SK-N-SH treated with all-trans-retinoic acid at 6 μM for 48 hours (cell line): ENCODE data around the gene IP6K3.

ENCODE experiments used
- ATAC-seq: fragments of 200-7000 bp; cut with Tn5 transposase; 3 replicates; pipeline ENCODE4 v1.9.1; 2020; ENCODE audit warnings: mild to moderate bottlenecking, moderate library complexity
- ARNTL ChIP-seq: fragments of 450-650 bp; formaldehyde crosslinking; IDR thresholded peaks from 2 replicates; pipeline ENCODE4 v1.5.0; 2020; ENCODE audit warnings: low read depth, mild to moderate bottlenecking, moderate library complexity, borderline replicate concordance
- CSDC2 ChIP-seq: fragments of 250-450 bp; sonication (Bioruptor Pico); IDR thresholded peaks from 2 replicates; pipeline ENCODE4 v1.5.0; 2020; ENCODE audit warnings: mild to moderate bottlenecking, moderate library complexity
- ESRRG ChIP-seq: fragments of 250-450 bp; sonication (Bioruptor Pico); IDR thresholded peaks from 2 replicates; pipeline ENCODE4 v1.6.1; 2021; ENCODE audit warnings: mild to moderate bottlenecking
- GLIS3 ChIP-seq: fragments of 250-450 bp; sonication (Bioruptor Pico); IDR thresholded peaks from 2 replicates; pipeline ENCODE4 v1.5.0; 2020; ENCODE audit warnings: mild to moderate bottlenecking, moderate library complexity
- ISL1 ChIP-seq: fragments of 250-450 bp; sonication (Bioruptor Pico); IDR thresholded peaks from 2 replicates; pipeline ENCODE4 v2.1.2; 2022; ENCODE audit warnings: mild to moderate bottlenecking, moderate library complexity
- OSR1 ChIP-seq: fragments of 250-450 bp; sonication (Bioruptor Pico); IDR thresholded peaks from 2 replicates; pipeline ENCODE4 v1.8.0; 2022; ENCODE audit warnings: moderate library complexity, mild to moderate bottlenecking, inconsistent platforms
- PPARA ChIP-seq: fragments of 250-450 bp; sonication (Bioruptor Pico); IDR thresholded peaks from 2 replicates; pipeline ENCODE4 v1.5.0; 2020; ENCODE audit warnings: mild to moderate bottlenecking, borderline replicate concordance
- RARB ChIP-seq: fragments of 250-450 bp; sonication (Bioruptor Pico); IDR thresholded peaks from 2 replicates; pipeline ENCODE4 v1.8.0; 2021; ENCODE audit warnings: mild to moderate bottlenecking, moderate library complexity
- TCF4 ChIP-seq: fragments of 250-450 bp; sonication (Bioruptor Pico); IDR thresholded peaks from 2 replicates; pipeline ENCODE4 v1.8.0; 2021; ENCODE audit warnings: mild to moderate bottlenecking, moderate library complexity, borderline replicate concordance
- TOX ChIP-seq: fragments of 250-450 bp; sonication (Bioruptor Pico); IDR thresholded peaks from 2 replicates; pipeline ENCODE4 v1.8.0; 2021; ENCODE audit warnings: mild to moderate bottlenecking, moderate library complexity, borderline replicate concordance
- ZC3H10 ChIP-seq: fragments of 250-450 bp; sonication (Bioruptor Pico); IDR thresholded peaks from 2 replicates; pipeline ENCODE4 v1.5.1; 2021; ENCODE audit warnings: mild to moderate bottlenecking, moderate library complexity
- ZFP3 ChIP-seq: fragments of 250-450 bp; sonication (Bioruptor Pico); IDR thresholded peaks from 2 replicates; pipeline ENCODE4 v1.5.0; 2020; ENCODE audit warnings: mild to moderate bottlenecking, moderate library complexity
- ZFP30 ChIP-seq: fragments of 450-650 bp; formaldehyde crosslinking; IDR thresholded peaks from 2 replicates; pipeline ENCODE4 v1.5.0; 2022; ENCODE audit warnings: mild to moderate bottlenecking, moderate library complexity
- ZNF565 ChIP-seq: fragments of 450-650 bp; formaldehyde crosslinking; conservative IDR thresholded peaks from 2 replicates; pipeline ENCODE4 v1.5.0; 2020; ENCODE audit warnings: low read depth, mild to moderate bottlenecking, moderate library complexity
- ZNF70 ChIP-seq: fragments of 450-650 bp; formaldehyde crosslinking; IDR thresholded peaks from 2 replicates; pipeline ENCODE4 v1.5.0; 2020; ENCODE audit warnings: mild to moderate bottlenecking, moderate library complexity
- ZNF8 ChIP-seq: fragments of 450-650 bp; formaldehyde crosslinking; IDR thresholded peaks from 2 replicates; pipeline ENCODE4 v1.5.0; 2020; ENCODE audit warnings: mild to moderate bottlenecking, moderate library complexity
- TF ChIP-seq, protein P1 (sequence below): fragments of 250-450 bp; sonication (Bioruptor Pico); IDR thresholded peaks from 2 replicates; pipeline ENCODE4 v1.5.1; 2021; ENCODE audit warnings: mild to moderate bottlenecking, moderate library complexity
- TF ChIP-seq, protein P2 (sequence below): fragments of 250-450 bp; sonication (Bioruptor Pico); IDR thresholded peaks from 2 replicates; pipeline ENCODE4 v1.5.1; 2020; ENCODE audit warnings: low read depth, mild to moderate bottlenecking, moderate library complexity
- TF ChIP-seq, protein P3 (sequence below): fragments of 250-450 bp; sonication (Bioruptor Pico); IDR thresholded peaks from 2 replicates; pipeline ENCODE4 v1.8.0; 2021; ENCODE audit warnings: low read depth, mild to moderate bottlenecking, moderate library complexity, borderline replicate concordance
- TF ChIP-seq, protein P4 (sequence below): fragments of 250-450 bp; sonication (Bioruptor Pico); IDR thresholded peaks from 2 replicates; pipeline ENCODE4 v1.5.0; 2020; ENCODE audit warnings: mild to moderate bottlenecking, moderate library complexity

The IP6K3 gene

DNA sequence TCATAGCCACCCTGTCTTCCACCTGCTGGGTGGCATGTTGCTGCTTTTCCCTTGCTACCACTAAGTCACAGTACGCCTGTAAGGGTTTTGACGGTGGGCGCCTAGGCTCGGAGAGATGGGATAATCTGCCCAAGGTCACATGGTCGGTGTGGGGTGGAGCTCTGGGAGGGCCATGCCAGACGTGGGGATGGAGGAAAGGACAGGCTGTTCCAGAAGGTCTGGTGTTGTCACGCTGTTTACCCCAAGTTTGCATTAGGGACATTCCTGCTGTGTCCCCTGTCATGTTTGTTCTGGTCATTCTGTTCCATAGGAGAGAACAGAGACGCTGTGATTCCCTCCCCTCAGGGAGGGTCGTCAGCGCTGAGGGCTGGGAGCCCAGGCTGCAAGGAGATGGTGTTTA, 16.1 kb downstream of the IP6K3 start:
- no peak for ATAC-seq
- TF ChIP-seq, protein P1, sequence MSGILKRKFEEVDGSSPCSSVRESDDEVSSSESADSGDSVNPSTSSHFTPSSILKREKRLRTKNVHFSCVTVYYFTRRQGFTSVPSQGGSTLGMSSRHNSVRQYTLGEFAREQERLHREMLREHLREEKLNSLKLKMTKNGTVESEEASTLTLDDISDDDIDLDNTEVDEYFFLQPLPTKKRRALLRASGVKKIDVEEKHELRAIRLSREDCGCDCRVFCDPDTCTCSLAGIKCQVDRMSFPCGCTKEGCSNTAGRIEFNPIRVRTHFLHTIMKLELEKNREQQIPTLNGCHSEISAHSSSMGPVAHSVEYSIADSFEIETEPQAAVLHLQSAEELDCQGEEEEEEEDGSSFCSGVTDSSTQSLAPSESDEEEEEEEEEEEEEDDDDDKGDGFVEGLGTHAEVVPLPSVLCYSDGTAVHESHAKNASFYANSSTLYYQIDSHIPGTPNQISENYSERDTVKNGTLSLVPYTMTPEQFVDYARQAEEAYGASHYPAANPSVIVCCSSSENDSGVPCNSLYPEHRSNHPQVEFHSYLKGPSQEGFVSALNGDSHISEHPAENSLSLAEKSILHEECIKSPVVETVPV: no peak
- TF ChIP-seq ZFP3 (CRISPR knock-in tag) (no peak), GLIS3 (CRISPR knock-in tag) (no peak), ZNF565 (CRISPR knock-in tag) (no peak), CSDC2 (CRISPR knock-in tag) (no peak), ZNF8 (no peak), ARNTL (CRISPR knock-in tag) (no peak), TOX (CRISPR knock-in tag) (no peak), PPARA (no peak), ESRRG (CRISPR knock-in tag) (no peak), OSR1 (CRISPR knock-in tag) (no peak), ZFP30 (CRISPR knock-in tag) (no peak), ZNF70 (CRISPR knock-in tag) (no peak)
- TF ChIP-seq, protein P2, sequence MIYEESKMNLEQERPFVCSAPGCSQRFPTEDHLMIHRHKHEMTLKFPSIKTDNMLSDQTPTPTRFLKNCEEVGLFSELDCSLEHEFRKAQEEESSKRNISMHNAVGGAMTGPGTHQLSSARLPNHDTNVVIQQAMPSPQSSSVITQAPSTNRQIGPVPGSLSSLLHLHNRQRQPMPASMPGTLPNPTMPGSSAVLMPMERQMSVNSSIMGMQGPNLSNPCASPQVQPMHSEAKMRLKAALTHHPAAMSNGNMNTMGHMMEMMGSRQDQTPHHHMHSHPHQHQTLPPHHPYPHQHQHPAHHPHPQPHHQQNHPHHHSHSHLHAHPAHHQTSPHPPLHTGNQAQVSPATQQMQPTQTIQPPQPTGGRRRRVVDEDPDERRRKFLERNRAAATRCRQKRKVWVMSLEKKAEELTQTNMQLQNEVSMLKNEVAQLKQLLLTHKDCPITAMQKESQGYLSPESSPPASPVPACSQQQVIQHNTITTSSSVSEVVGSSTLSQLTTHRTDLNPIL: no peak

DNA sequence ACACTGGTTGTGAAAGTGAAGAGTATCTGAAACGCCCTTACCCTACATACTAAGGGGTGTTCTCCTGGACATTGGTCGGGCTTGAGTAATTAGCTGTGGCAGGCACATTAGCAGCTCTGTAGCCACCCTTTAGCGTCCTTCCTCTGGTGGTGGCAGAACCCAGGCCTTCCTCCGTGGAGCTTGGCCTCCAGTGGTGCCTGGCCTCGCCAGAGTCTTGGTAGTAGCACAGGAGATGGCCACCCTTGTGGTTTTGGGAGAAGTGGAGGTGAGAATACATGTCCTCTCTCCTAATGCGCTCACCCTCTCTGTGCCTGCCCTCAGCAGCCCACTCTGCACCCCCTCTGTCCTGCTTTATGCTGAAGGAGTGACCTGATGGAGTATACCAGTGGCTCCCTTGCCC, 17.6 kb downstream of the IP6K3 start:
- TF ChIP-seq ZNF565 (CRISPR knock-in tag): no peak
- no peak for TF ChIP-seq ESRRG (CRISPR knock-in tag)
- no peak for TF ChIP-seq ZC3H10 (CRISPR knock-in tag)
- TF ChIP-seq TCF4 (CRISPR knock-in tag): no peak
- TF ChIP-seq CSDC2 (CRISPR knock-in tag): no peak
- TF ChIP-seq, protein P3, sequence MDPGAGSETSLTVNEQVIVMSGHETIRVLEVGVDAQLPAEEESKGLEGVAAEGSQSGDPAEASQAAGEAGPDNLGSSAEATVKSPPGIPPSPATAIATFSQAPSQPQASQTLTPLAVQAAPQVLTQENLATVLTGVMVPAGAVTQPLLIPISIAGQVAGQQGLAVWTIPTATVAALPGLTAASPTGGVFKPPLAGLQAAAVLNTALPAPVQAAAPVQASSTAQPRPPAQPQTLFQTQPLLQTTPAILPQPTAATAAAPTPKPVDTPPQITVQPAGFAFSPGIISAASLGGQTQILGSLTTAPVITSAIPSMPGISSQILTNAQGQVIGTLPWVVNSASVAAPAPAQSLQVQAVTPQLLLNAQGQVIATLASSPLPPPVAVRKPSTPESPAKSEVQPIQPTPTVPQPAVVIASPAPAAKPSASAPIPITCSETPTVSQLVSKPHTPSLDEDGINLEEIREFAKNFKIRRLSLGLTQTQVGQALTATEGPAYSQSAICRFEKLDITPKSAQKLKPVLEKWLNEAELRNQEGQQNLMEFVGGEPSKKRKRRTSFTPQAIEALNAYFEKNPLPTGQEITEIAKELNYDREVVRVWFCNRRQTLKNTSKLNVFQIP (CRISPR knock-in tag): no peak
- TF ChIP-seq ZNF8: no peak
- no peak for TF ChIP-seq ISL1 (CRISPR knock-in tag)
- TF ChIP-seq, protein P2: no peak
- no peak for TF ChIP-seq RARB (CRISPR knock-in tag)
- TF ChIP-seq, protein P1: no peak
- no peak for ATAC-seq

DNA sequence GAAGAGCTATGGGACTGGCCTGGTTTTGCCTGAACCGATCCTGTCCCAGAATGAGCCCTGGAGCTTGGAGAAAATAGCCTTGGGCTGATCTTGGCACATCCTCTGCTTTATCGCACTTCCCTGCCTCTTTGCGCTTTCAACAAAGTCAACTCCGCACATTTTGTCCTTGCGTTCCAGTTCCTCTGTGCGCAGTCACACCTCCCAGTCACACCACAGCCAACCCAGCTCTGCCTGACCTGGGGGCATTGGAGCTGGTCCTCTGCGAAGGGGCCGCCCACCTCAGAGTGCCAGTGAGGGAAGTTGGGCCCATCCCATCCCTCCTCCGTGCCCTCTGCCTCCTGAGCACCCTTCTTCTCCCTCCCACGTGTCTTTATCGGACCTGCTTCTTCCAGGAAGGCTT, 18.3 kb downstream of the IP6K3 start:
- ATAC-seq: no peak
- TF ChIP-seq ZFP30 (CRISPR knock-in tag) (no peak), ZNF8 (no peak), ZNF70 (CRISPR knock-in tag) (no peak)
- TF ChIP-seq, protein P2: no peak

DNA sequence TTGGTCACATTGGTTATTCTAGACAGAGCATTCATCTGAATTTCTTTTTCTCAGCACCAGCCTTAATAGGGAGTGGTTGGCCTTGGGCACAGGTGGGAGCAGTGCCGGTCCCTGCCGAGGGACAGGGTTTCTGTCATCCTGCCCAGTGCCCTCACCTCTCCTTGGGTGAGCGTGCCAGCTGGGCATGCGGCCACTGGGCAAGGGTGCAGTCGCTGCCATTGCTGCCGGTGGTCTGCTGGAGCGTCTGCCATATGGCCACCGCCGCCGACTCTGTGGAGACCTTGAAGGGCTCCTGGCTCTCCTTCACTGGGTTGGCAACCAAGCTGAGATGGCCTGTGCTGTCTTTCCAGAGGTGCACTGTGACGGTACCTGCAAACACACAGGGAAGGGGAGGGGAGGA, 18.8 kb downstream of the IP6K3 start:
- TF ChIP-seq, protein P4, sequence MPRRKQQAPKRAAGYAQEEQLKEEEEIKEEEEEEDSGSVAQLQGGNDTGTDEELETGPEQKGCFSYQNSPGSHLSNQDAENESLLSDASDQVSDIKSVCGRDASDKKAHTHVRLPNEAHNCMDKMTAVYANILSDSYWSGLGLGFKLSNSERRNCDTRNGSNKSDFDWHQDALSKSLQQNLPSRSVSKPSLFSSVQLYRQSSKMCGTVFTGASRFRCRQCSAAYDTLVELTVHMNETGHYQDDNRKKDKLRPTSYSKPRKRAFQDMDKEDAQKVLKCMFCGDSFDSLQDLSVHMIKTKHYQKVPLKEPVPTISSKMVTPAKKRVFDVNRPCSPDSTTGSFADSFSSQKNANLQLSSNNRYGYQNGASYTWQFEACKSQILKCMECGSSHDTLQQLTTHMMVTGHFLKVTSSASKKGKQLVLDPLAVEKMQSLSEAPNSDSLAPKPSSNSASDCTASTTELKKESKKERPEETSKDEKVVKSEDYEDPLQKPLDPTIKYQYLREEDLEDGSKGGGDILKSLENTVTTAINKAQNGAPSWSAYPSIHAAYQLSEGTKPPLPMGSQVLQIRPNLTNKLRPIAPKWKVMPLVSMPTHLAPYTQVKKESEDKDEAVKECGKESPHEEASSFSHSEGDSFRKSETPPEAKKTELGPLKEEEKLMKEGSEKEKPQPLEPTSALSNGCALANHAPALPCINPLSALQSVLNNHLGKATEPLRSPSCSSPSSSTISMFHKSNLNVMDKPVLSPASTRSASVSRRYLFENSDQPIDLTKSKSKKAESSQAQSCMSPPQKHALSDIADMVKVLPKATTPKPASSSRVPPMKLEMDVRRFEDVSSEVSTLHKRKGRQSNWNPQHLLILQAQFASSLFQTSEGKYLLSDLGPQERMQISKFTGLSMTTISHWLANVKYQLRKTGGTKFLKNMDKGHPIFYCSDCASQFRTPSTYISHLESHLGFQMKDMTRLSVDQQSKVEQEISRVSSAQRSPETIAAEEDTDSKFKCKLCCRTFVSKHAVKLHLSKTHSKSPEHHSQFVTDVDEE (CRISPR knock-in tag): no peak
- no peak for TF ChIP-seq ZFP3 (CRISPR knock-in tag)
- no peak for TF ChIP-seq GLIS3 (CRISPR knock-in tag)
- no peak for TF ChIP-seq ZC3H10 (CRISPR knock-in tag)
- TF ChIP-seq, protein P2: no peak
- no peak for TF ChIP-seq ESRRG (CRISPR knock-in tag)
- no peak for TF ChIP-seq OSR1 (CRISPR knock-in tag)
- TF ChIP-seq, all 23 proteins: peak for 0
- no peak for ATAC-seq
